ENCODE measurements around the gene MRPS31. TPM values are rescaled to one million over a fixed set of nuclear protein-coding genes. Genes with fewer than 3 reads are reported as not detected.

Gene MRPS31
- total RNA-seq, 4 donors from 2014 or later = 12.2 to 24.3 (median 22.1) TPM

GRCh38 chr13:40764587-40765403 lies 6.2 kb downstream of the MRPS31 start:
- Histone ChIP-seq H3K4me1 (peaks cover 0 to 11% (median 4%) of the 10 kb centered on the region in 4 donors), H3K27ac (no peak overlapping the region), H3K9me3 (no peaks in the 10 kb centered on the region), H3K4me3 (no peak overlapping the region), H3K36me3 (peaks cover 0 to 45% (median 0%) of the 10 kb centered on the region in 3 donors), H3K27me3 (no peaks in the 10 kb centered on the region)
- DNase-seq (ENCODE audit: low spot score in 2 of 2) = no peak
- TF ChIP-seq EP300 (IDR thresholded peaks at IDR 0.05) (no peak), POLR2A (IDR thresholded peaks at IDR 0.05) (no peak), CTCF (IDR thresholded peaks at IDR 0.05) (no peak)
- WGBS, 2 donors = 80 to 82% methylated on average over 3 of the region's 3 CpGs

- H3K36me3 ChIP-seq = peaks cover 0 to 63% (median 0%) of the 10 kb centered on the region in 3 donors
- no peak overlapping the region for H3K27ac ChIP-seq
- H3K27me3 ChIP-seq = no peaks in the 10 kb centered on the region
- 71 to 81% methylated on average over 1 of the region's 1 CpG for WGBS, 2 donors
- H3K9me3 ChIP-seq = no peaks in the 10 kb centered on the region
- DNase-seq (ENCODE audit: low spot score in 2 of 2) = no peak
- H3K4me1 ChIP-seq = peaks cover 0 to 4% (median 0%) of the 10 kb centered on the region in 4 donors
- H3K4me3 ChIP-seq = no peak overlapping the region
- TF ChIP-seq POLR2A (IDR thresholded peaks at IDR 0.05) = no peak
- no peak for TF ChIP-seq EP300 (IDR thresholded peaks at IDR 0.05)
- no peak for TF ChIP-seq CTCF (IDR thresholded peaks at IDR 0.05)
These were observed 8.1 kb downstream of the MRPS31 start for GRCh38 chr13:40762849-40763248.

- Histone ChIP-seq H3K27ac (no peak overlapping the region), H3K36me3 (peaks cover 0 to 76% (median 0%) of the 10 kb centered on the region in 3 donors), H3K9me3 (no peaks in the 10 kb centered on the region), H3K4me3 (no peak overlapping the region), H3K4me1 (no peaks in the 10 kb centered on the region), H3K27me3 (no peaks in the 10 kb centered on the region)
- TF ChIP-seq POLR2A (IDR thresholded peaks at IDR 0.05) (no peak), CTCF (IDR thresholded peaks at IDR 0.05) (no peak), EP300 (IDR thresholded peaks at IDR 0.05) (no peak)
- no peak for DNase-seq (ENCODE audit: low spot score in 2 of 2)
- 96 to 97% methylated on average over 4 of the region's 4 CpGs for WGBS, 2 donors
These were observed 12.2 kb downstream of the MRPS31 start for GRCh38 chr13:40758811-40759210.

- 70 to 71% methylated on average over 1 of the region's 1 CpG for WGBS, 2 donors
- TF ChIP-seq POLR2A (IDR thresholded peaks at IDR 0.05) = no peak
- no peak for TF ChIP-seq CTCF (IDR thresholded peaks at IDR 0.05)
- no peak for TF ChIP-seq EP300 (IDR thresholded peaks at IDR 0.05)
- DNase-seq (ENCODE audit: low spot score in 2 of 2) = no peak
- H3K9me3 ChIP-seq = no peaks in the 10 kb centered on the region
- no peak overlapping the region for H3K27ac ChIP-seq
- H3K27me3 ChIP-seq = no peaks in the 10 kb centered on the region
- H3K36me3 ChIP-seq = peaks cover 0 to 82% (median 0%) of the 10 kb centered on the region in 3 donors
- no peaks in the 10 kb centered on the region for H3K4me1 ChIP-seq
- H3K4me3 ChIP-seq = no peak overlapping the region
These were observed 14.9 kb downstream of the MRPS31 start for GRCh38 chr13:40756042-40756441.

GRCh38 chr13:40755082-40755700 lies 15.8 kb downstream of the MRPS31 start:
- no peaks in the 10 kb centered on the region for H3K9me3 ChIP-seq
- no peaks in the 10 kb centered on the region for H3K4me1 ChIP-seq
- H3K4me3 ChIP-seq = no peak overlapping the region
- DNase-seq (ENCODE audit: low spot score in 2 of 2) = no peak
- peaks cover 0 to 81% (median 0%) of the 10 kb centered on the region in 3 donors for H3K36me3 ChIP-seq
- H3K27me3 ChIP-seq = no peaks in the 10 kb centered on the region
- WGBS, 2 donors = 78 to 83% methylated on average over 7 of the region's 7 CpGs
- TF ChIP-seq EP300 (IDR thresholded peaks at IDR 0.05) (no peak), CTCF (IDR thresholded peaks at IDR 0.05) (no peak), POLR2A (IDR thresholded peaks at IDR 0.05) (no peak)
- H3K27ac ChIP-seq = no peak overlapping the region

Data from tibial nerve (tissue), 4 donors.